Retinal pigment epithelial cell (primary cell): ENCODE results near the gene SDHAF3.
"Not testable (repeated sequence)": the region's sequence is repeated elsewhere in the genome, so short reads cannot be mapped to it uniquely, and the experiment has no call there.

Experiments
- DNase-seq: peaks from one replicate; pipeline ENCODE4 v3.0.0-alpha.2; 2010; ENCODE audit warnings: low read depth
- H3K4me3 ChIP-seq: 2 replicates; pipeline ENCODE4 v1.5.1; 2011; ENCODE audit warnings: mild to moderate bottlenecking, low read length, control low read depth, moderate library complexity
- CTCF ChIP-seq: conservative IDR thresholded peaks from 2 replicates; pipeline ENCODE4 v1.5.1; 2011; ENCODE audit warnings: low read depth, low read length, control low read depth, inconsistent platforms

SDHAF3 gene

DNA sequence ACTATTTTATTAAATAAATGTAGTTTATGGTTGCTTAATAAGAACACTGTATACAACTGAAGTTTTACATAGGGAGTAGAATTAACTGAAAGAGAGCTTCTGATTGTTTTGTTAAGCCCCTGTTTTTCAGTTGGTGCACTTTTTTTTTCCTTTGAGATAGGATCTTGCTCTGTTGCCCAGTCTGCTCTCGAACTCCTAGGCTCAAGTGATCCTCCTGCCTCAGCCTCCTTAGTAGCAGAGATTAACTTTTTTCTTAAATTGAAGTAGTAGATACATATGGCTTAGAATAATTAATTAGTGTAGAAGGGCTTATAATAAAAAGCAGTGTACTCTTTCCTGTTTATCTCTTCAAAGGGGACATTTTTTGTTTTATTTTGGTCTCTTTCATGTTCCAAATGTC, 11.2 kb downstream of the SDHAF3 start:
- no peak for TF ChIP-seq CTCF
- H3K4me3 ChIP-seq = no peak overlapping the region
- DNase-seq = no peak

- DNase-seq = no peak
- no peak overlapping the region for H3K4me3 ChIP-seq
- TF ChIP-seq CTCF = no peak
Observed at GRCh38 chr7:97130417-97131139, 13.1 kb downstream of the SDHAF3 start.

- TF ChIP-seq CTCF = no peak
- peak; percentile 45 for DNase-seq
- no peak overlapping the region for H3K4me3 ChIP-seq
Observed at GRCh38 chr7:97133159-97133558, 15.7 kb downstream of the SDHAF3 start.

GRCh38 chr7:97138830-97139229, 21.3 kb downstream of the SDHAF3 start:
- no peak for TF ChIP-seq CTCF
- DNase-seq = no peak
- no peak overlapping the region for H3K4me3 ChIP-seq

- no peak for DNase-seq
- peak; percentile 25 for TF ChIP-seq CTCF
- H3K4me3 ChIP-seq = no peak overlapping the region
Observed at GRCh38 chr7:97145068-97145467, 27.6 kb downstream of the SDHAF3 start.

- TF ChIP-seq CTCF = no peak
- DNase-seq = no peak
- H3K4me3 ChIP-seq = no peak overlapping the region
Observed at GRCh38 chr7:97149843-97150242, 32.3 kb downstream of the SDHAF3 start.

DNA sequence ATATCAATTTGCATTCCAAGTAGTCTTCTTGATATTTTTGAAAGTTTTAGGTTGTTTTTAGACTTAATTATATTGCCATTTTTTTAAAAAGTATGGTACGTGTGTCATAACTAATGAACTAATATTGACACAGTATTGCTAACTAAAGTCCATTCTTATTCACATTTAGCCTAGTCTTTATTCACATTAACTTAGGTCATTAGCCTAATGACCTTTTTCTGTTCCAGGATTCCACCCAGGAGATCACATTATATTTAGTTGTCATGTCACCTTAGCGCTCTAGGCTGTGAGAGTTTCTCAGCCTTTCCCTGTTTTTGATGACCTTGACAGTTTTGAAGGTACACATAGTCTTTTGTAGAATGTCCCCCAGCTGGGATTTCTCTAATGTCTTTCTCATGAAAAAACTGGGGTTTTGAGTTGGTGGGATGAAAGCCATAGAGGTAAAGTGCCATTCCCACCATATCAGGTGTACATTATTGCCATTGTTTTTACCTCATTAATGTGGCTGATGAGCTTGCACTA, 38.5 kb downstream of the SDHAF3 start:
- no peak for DNase-seq
- TF ChIP-seq CTCF = no peak
- H3K4me3 ChIP-seq = no peak overlapping the region

DNA sequence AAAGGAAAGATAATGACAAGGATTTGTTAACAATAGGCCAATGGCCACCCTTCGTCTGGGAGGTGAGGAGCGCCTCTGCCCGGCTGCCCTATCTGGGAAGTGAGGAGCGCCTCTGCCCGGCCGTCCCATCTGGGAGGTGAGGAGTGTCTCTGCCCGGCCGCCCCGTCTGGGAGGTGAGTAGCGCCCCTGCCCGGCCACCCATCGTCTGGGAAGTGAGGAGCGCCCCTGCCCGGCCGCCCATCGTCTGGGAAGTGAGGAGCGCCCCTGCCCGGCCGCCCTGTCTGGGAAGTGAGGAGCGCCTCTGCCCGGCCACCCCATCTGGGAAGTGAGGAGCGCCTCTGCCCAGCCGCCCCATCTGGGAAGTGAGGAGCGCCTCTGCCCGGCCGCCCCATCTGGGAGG, 42.5 kb downstream of the SDHAF3 start:
- not testable (repeated sequence) for DNase-seq, H3K4me3 ChIP-seq

- not testable (repeated sequence) for H3K4me3 ChIP-seq, DNase-seq
Observed at GRCh38 chr7:97161609-97162008, 44.1 kb downstream of the SDHAF3 start.
